Measurements from ENCODE around the gene RBMS3. TPM values are rescaled to one million over a fixed set of nuclear protein-coding genes. Genes with fewer than 3 reads are reported as not detected.

The RBMS3 gene
- total RNA-seq, 1 experiment from 2014 or later = 8.7 TPM

DNA sequence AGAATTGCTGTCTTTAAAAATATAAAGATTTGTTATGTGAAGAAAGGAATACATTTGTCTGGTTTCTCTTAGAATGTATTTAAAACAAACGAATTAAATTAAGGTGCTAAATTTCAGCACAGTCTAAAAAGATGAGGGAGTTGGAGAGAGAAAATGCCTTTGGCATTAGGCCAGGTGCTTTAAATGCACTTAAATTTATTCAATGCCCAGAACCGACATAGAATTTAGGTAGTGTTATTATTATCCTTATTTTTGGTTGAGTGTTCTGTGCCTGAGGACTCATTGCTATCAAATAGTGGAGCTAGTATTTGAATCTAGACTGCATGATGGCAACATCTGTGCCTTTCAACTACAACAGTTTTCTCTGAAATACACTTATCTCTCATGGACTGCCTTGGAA lies 287.5 kb downstream of the RBMS3 start:
- no peaks in the 10 kb centered on the region for H3K27me3 Mint-ChIP-seq (ENCODE audit: low read depth)
- no peak overlapping the region for H3K27ac Mint-ChIP-seq
- no peaks in the 10 kb centered on the region for H3K36me3 Mint-ChIP-seq
- H3K4me3 Mint-ChIP-seq = no peak overlapping the region
- ATAC-seq (no peak), DNase-seq (ENCODE audit: low spot score) (no peak)
- CTCF ChIA-PET = no interaction called here
- POLR2A ChIA-PET = no interaction called here
- TF ChIP-seq, protein P1, sequence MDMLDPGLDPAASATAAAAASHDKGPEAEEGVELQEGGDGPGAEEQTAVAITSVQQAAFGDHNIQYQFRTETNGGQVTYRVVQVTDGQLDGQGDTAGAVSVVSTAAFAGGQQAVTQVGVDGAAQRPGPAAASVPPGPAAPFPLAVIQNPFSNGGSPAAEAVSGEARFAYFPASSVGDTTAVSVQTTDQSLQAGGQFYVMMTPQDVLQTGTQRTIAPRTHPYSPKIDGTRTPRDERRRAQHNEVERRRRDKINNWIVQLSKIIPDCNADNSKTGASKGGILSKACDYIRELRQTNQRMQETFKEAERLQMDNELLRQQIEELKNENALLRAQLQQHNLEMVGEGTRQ (CRISPR knock-in tag; IDR thresholded peaks at IDR 0.05) = no peak
- TF ChIP-seq NFATC4 (CRISPR knock-in tag; IDR thresholded peaks at IDR 0.05) = no peak
- TF ChIP-seq, protein P2, sequence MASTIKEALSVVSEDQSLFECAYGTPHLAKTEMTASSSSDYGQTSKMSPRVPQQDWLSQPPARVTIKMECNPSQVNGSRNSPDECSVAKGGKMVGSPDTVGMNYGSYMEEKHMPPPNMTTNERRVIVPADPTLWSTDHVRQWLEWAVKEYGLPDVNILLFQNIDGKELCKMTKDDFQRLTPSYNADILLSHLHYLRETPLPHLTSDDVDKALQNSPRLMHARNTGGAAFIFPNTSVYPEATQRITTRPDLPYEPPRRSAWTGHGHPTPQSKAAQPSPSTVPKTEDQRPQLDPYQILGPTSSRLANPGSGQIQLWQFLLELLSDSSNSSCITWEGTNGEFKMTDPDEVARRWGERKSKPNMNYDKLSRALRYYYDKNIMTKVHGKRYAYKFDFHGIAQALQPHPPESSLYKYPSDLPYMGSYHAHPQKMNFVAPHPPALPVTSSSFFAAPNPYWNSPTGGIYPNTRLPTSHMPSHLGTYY (CRISPR knock-in tag; IDR thresholded peaks at IDR 0.05) = no peak
- TF ChIP-seq CREB1 (CRISPR knock-in tag; IDR thresholded peaks at IDR 0.05) = no peak
- TF ChIP-seq ZNF416 (CRISPR knock-in tag; IDR thresholded peaks at IDR 0.05) = no peak
- no peak for TF ChIP-seq ZBTB21 (CRISPR knock-in tag; IDR thresholded peaks at IDR 0.05; ENCODE audit: borderline replicate concordance)
- TF ChIP-seq ZNF423 (CRISPR knock-in tag; IDR thresholded peaks at IDR 0.05) = no peak
- no peak for TF ChIP-seq KAT7 (CRISPR knock-in tag; IDR thresholded peaks at IDR 0.05; ENCODE audit: borderline replicate concordance)
- TF ChIP-seq, protein P3, sequence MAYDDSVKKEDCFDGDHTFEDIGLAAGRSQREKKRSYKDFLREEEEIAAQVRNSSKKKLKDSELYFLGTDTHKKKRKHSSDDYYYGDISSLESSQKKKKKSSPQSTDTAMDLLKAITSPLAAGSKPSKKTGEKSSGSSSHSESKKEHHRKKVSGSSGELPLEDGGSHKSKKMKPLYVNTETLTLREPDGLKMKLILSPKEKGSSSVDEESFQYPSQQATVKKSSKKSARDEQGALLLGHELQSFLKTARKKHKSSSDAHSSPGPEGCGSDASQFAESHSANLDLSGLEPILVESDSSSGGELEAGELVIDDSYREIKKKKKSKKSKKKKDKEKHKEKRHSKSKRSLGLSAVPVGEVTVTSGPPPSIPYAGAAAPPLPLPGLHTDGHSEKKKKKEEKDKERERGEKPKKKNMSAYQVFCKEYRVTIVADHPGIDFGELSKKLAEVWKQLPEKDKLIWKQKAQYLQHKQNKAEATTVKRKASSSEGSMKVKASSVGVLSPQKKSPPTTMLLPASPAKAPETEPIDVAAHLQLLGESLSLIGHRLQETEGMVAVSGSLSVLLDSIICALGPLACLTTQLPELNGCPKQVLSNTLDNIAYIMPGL (CRISPR knock-in tag; IDR thresholded peaks at IDR 0.05) = no peak
- TF ChIP-seq, protein P4, sequence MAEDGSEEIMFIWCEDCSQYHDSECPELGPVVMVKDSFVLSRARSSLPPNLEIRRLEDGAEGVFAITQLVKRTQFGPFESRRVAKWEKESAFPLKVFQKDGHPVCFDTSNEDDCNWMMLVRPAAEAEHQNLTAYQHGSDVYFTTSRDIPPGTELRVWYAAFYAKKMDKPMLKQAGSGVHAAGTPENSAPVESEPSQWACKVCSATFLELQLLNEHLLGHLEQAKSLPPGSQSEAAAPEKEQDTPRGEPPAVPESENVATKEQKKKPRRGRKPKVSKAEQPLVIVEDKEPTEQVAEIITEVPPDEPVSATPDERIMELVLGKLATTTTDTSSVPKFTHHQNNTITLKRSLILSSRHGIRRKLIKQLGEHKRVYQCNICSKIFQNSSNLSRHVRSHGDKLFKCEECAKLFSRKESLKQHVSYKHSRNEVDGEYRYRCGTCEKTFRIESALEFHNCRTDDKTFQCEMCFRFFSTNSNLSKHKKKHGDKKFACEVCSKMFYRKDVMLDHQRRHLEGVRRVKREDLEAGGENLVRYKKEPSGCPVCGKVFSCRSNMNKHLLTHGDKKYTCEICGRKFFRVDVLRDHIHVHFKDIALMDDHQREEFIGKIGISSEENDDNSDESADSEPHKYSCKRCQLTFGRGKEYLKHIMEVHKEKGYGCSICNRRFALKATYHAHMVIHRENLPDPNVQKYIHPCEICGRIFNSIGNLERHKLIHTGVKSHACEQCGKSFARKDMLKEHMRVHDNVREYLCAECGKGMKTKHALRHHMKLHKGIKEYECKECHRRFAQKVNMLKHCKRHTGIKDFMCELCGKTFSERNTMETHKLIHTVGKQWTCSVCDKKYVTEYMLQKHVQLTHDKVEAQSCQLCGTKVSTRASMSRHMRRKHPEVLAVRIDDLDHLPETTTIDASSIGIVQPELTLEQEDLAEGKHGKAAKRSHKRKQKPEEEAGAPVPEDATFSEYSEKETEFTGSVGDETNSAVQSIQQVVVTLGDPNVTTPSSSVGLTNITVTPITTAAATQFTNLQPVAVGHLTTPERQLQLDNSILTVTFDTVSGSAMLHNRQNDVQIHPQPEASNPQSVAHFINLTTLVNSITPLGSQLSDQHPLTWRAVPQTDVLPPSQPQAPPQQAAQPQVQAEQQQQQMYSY (CRISPR knock-in tag; IDR thresholded peaks at IDR 0.05) = no peak
- no peak for TF ChIP-seq TEAD4 (CRISPR knock-in tag; IDR thresholded peaks at IDR 0.05)
- TF ChIP-seq SMAD3 (CRISPR knock-in tag; IDR thresholded peaks at IDR 0.05; ENCODE audit: borderline replicate concordance) = no peak
- TF ChIP-seq, protein P5, sequence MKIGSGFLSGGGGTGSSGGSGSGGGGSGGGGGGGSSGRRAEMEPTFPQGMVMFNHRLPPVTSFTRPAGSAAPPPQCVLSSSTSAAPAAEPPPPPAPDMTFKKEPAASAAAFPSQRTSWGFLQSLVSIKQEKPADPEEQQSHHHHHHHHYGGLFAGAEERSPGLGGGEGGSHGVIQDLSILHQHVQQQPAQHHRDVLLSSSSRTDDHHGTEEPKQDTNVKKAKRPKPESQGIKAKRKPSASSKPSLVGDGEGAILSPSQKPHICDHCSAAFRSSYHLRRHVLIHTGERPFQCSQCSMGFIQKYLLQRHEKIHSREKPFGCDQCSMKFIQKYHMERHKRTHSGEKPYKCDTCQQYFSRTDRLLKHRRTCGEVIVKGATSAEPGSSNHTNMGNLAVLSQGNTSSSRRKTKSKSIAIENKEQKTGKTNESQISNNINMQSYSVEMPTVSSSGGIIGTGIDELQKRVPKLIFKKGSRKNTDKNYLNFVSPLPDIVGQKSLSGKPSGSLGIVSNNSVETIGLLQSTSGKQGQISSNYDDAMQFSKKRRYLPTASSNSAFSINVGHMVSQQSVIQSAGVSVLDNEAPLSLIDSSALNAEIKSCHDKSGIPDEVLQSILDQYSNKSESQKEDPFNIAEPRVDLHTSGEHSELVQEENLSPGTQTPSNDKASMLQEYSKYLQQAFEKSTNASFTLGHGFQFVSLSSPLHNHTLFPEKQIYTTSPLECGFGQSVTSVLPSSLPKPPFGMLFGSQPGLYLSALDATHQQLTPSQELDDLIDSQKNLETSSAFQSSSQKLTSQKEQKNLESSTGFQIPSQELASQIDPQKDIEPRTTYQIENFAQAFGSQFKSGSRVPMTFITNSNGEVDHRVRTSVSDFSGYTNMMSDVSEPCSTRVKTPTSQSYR (CRISPR knock-in tag; IDR thresholded peaks at IDR 0.05) = no peak
- TF ChIP-seq, protein P6, sequence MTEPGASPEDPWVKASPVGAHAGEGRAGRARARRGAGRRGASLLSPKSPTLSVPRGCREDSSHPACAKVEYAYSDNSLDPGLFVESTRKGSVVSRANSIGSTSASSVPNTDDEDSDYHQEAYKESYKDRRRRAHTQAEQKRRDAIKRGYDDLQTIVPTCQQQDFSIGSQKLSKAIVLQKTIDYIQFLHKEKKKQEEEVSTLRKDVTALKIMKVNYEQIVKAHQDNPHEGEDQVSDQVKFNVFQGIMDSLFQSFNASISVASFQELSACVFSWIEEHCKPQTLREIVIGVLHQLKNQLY (CRISPR knock-in tag; IDR thresholded peaks at IDR 0.05) = no peak
- TF ChIP-seq, protein P7, sequence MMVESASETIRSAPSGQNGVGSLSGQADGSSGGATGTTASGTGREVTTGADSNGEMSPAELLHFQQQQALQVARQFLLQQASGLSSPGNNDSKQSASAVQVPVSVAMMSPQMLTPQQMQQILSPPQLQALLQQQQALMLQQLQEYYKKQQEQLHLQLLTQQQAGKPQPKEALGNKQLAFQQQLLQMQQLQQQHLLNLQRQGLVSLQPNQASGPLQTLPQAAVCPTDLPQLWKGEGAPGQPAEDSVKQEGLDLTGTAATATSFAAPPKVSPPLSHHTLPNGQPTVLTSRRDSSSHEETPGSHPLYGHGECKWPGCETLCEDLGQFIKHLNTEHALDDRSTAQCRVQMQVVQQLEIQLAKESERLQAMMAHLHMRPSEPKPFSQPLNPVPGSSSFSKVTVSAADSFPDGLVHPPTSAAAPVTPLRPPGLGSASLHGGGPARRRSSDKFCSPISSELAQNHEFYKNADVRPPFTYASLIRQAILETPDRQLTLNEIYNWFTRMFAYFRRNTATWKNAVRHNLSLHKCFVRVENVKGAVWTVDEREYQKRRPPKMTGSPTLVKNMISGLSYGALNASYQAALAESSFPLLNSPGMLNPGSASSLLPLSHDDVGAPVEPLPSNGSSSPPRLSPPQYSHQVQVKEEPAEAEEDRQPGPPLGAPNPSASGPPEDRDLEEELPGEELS (CRISPR knock-in tag; IDR thresholded peaks at IDR 0.05) = no peak
- TF ChIP-seq, protein P8, sequence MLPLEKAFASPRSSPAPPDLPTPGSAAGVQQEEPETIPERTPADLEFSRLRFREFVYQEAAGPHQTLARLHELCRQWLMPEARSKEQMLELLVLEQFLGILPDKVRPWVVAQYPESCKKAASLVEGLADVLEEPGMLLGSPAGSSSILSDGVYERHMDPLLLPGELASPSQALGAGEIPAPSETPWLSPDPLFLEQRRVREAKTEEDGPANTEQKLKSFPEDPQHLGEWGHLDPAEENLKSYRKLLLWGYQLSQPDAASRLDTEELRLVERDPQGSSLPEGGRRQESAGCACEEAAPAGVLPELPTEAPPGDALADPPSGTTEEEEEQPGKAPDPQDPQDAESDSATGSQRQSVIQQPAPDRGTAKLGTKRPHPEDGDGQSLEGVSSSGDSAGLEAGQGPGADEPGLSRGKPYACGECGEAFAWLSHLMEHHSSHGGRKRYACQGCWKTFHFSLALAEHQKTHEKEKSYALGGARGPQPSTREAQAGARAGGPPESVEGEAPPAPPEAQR (CRISPR knock-in tag; IDR thresholded peaks at IDR 0.05) = no peak
- H3K4me1 Mint-ChIP-seq = no peaks in the 10 kb centered on the region
- H3K9me3 Mint-ChIP-seq = peaks cover 15% of the 10 kb centered on the region

All from WTC11 (cell line).